H9 (cell line): Measurements from ENCODE around the gene CCT2. TPM values are rescaled to one million over a fixed set of nuclear protein-coding genes. Genes with fewer than 3 reads are reported as not detected.

ENCODE experiments used
- DNase-seq: peaks from one replicate; pipeline ENCODE4 v3.0.0-alpha.2; 2017
- H2AFZ ChIP-seq: one replicate; pipeline ENCODE4 v1.6.1; 2013; ENCODE audit warnings: mild to moderate bottlenecking, low read length, control low read depth, moderate library complexity
- H2AK5ac ChIP-seq: 2 replicates; pipeline ENCODE4 v1.6.1; 2013; ENCODE audit warnings: low read length, control low read depth, mixed read lengths; ENCODE audit not compliant: insufficient read length
- H2BK120ac ChIP-seq: one replicate; pipeline ENCODE4 v1.6.1; 2013; ENCODE audit warnings: low read depth, mild to moderate bottlenecking, low read length, control low read depth, inconsistent platforms; ENCODE audit not compliant: poor library complexity, severe bottlenecking
- H2BK12ac ChIP-seq: 2 replicates; pipeline ENCODE4 v1.6.1; 2013; ENCODE audit warnings: low read length, control low read depth, mixed read lengths, low read depth; ENCODE audit not compliant: insufficient read length
- H2BK15ac ChIP-seq: 2 replicates; pipeline ENCODE4 v1.6.1; 2013; ENCODE audit warnings: low read depth, low read length, control low read depth
- H2BK20ac ChIP-seq: one replicate; pipeline ENCODE4 v1.6.1; 2013; ENCODE audit warnings: low read depth, mild to moderate bottlenecking, low read length, control low read depth, inconsistent platforms; ENCODE audit not compliant: poor library complexity, severe bottlenecking
- H2BK5ac ChIP-seq: 2 replicates; pipeline ENCODE4 v1.6.1; 2013; ENCODE audit warnings: low read length, control low read depth, mixed read lengths; ENCODE audit not compliant: insufficient read length
- H3K14ac ChIP-seq: 2 replicates; pipeline ENCODE4 v1.6.1; 2013; ENCODE audit warnings: low read length, control low read depth; ENCODE audit not compliant: insufficient read depth
- H3K18ac ChIP-seq: 2 replicates; pipeline ENCODE4 v1.6.1; 2013; ENCODE audit warnings: low read depth, mild to moderate bottlenecking, mixed read lengths, low read length, control low read depth; ENCODE audit not compliant: insufficient read length
- H3K23ac ChIP-seq: 2 replicates; pipeline ENCODE4 v1.6.1; 2013; ENCODE audit warnings: low read length, control low read depth, mixed read lengths, low read depth; ENCODE audit not compliant: insufficient read length
- H3K23me2 ChIP-seq: 2 replicates; pipeline ENCODE4 v1.6.1; 2013; ENCODE audit warnings: low read depth, mild to moderate bottlenecking, mixed read lengths, low read length, control low read depth; ENCODE audit not compliant: insufficient read length, poor library complexity, severe bottlenecking
- H3K27ac ChIP-seq: 2 replicates; pipeline ENCODE4 v1.5.1; 2013; ENCODE audit warnings: low read length, control low read depth, mixed read lengths, low read depth; ENCODE audit not compliant: insufficient read length
- H3K27me3 ChIP-seq: 2 replicates; pipeline ENCODE4 v1.6.1; 2013; ENCODE audit warnings: low read length, control low read depth, inconsistent platforms; ENCODE audit not compliant: insufficient read depth
- H3K4ac ChIP-seq: 2 replicates; pipeline ENCODE4 v1.6.1; 2013; ENCODE audit warnings: low read depth, mild to moderate bottlenecking, control low read depth, inconsistent platforms, low read length, moderate library complexity
- H3K4me1 ChIP-seq: 2 replicates; pipeline ENCODE4 v1.6.1; 2013; ENCODE audit warnings: low read length, control low read depth, inconsistent platforms; ENCODE audit not compliant: insufficient read depth
- H3K4me2 ChIP-seq: 2 replicates; pipeline ENCODE4 v1.6.1; 2013; ENCODE audit warnings: low read length, control low read depth, mixed read lengths; ENCODE audit not compliant: insufficient read length, insufficient read depth
- H3K56ac ChIP-seq: 2 replicates; pipeline ENCODE4 v1.6.1; 2013; ENCODE audit warnings: low read depth, mild to moderate bottlenecking, mixed read lengths, low read length, control low read depth; ENCODE audit not compliant: insufficient read length
- H3K79me1 ChIP-seq: 2 replicates; pipeline ENCODE4 v1.6.1; 2013; ENCODE audit warnings: low read depth, mild to moderate bottlenecking, moderate library complexity, low read length, control low read depth, inconsistent platforms; ENCODE audit not compliant: insufficient read depth, poor library complexity, severe bottlenecking
- H3K79me2 ChIP-seq: 2 replicates; pipeline ENCODE4 v1.6.1; 2013; ENCODE audit warnings: low read length, control low read depth, inconsistent platforms; ENCODE audit not compliant: insufficient read depth
- H3K9ac ChIP-seq: 2 replicates; pipeline ENCODE4 v1.6.1; 2013; ENCODE audit warnings: low read length, control low read depth, mixed read lengths; ENCODE audit not compliant: insufficient read length; ENCODE audit errors: extremely low read depth
- H3K9me3 ChIP-seq: one replicate; pipeline ENCODE4 v1.6.1; 2013; ENCODE audit warnings: low read depth, low read length, inconsistent platforms; ENCODE audit not compliant: control insufficient read depth
- H3T11ph ChIP-seq: one replicate; pipeline ENCODE4 v1.6.1; 2013; ENCODE audit warnings: mild to moderate bottlenecking, low read length, control low read depth, inconsistent platforms
- H4K20me1 ChIP-seq: one replicate; pipeline ENCODE4 v1.6.1; 2013; ENCODE audit not compliant: control insufficient read depth, insufficient read length, insufficient read depth
- H4K5ac ChIP-seq: 2 replicates; pipeline ENCODE4 v1.6.1; 2013; ENCODE audit warnings: low read depth, mild to moderate bottlenecking, mixed read lengths, low read length, control low read depth; ENCODE audit not compliant: insufficient read length
- H4K8ac ChIP-seq: replicated peaks from 2 replicates; pipeline ENCODE4 v1.6.1; 2013; ENCODE audit warnings: low read length, control low read depth, mixed read lengths, low read depth; ENCODE audit not compliant: insufficient read length
- H4K91ac ChIP-seq: 2 replicates; pipeline ENCODE4 v1.6.1; 2013; ENCODE audit warnings: low read depth, mild to moderate bottlenecking, moderate library complexity, mixed read lengths, low read length, control low read depth; ENCODE audit not compliant: insufficient read length
- H3K27ac Mint-ChIP-seq, 3 experiments: 2 replicates in 2 of 3; 3 replicates in 1 of 3; pipeline ENCODE4 v1.8.0; 2020 to 2021; ENCODE audit warnings: mixed read lengths in 3 of 3, mild to moderate bottlenecking in 1 of 3, moderate library complexity in 1 of 3
- H3K27me3 Mint-ChIP-seq: 2 replicates; pipeline ENCODE4 v1.8.0; 2021; ENCODE audit warnings: low read depth, mild to moderate bottlenecking, moderate library complexity, mixed read lengths
- H3K36me3 Mint-ChIP-seq, 3 experiments: 2 replicates in 2 of 3; 3 replicates in 1 of 3; pipeline ENCODE4 v1.8.0; 2020 to 2021; ENCODE audit warnings: low read depth in 3 of 3, mixed read lengths in 3 of 3; ENCODE audit not compliant: insufficient read depth in 1 of 3
- H3K4me1 Mint-ChIP-seq, 2 experiments: 2 replicates each; pipeline ENCODE4 v1.8.0; 2020; ENCODE audit warnings: mixed read lengths in 2 of 2
- H3K4me3 Mint-ChIP-seq, 2 experiments: 2 replicates in 1 of 2; 3 replicates in 1 of 2; pipeline ENCODE4 v1.8.0; 2020 to 2021; ENCODE audit warnings: mild to moderate bottlenecking in 2 of 2, mixed read lengths in 2 of 2, moderate library complexity in 1 of 2
- H3K9me3 Mint-ChIP-seq, 2 experiments: 2 replicates in 1 of 2; 3 replicates in 1 of 2; pipeline ENCODE4 v1.8.0; 2020; ENCODE audit warnings: mild to moderate bottlenecking in 2 of 2, mixed read lengths in 2 of 2, moderate library complexity in 1 of 2
- WGBS: extraction: QIAGEN DNeasy Blood & Tissue Kit; methylation state at CpG from one replicate; pipeline ENCODE4 v1.1.7; 2013; ENCODE audit warnings: missing lambda C conversion rate, low lambda C conversion rate, mixed read lengths; ENCODE audit not compliant: insufficient read length; ENCODE audit errors: extremely low coverage; 5-methylcytosine and 5-hydroxymethylcytosine counted together
- total RNA-seq: library from RNA; stranded (reverse); gene quantifications from 2 replicates; pipeline ENCODE4 v1.2.1, GENCODE V29; 2021
- TF ChIP-seq, protein P1 (sequence below): fragments of 200-600 bp; sonication (generic); conservative IDR thresholded peaks from 3 replicates; pipeline ENCODE4 v1.8.0; 2021; ENCODE audit warnings: antibody characterized with exemption, mild to moderate bottlenecking

CCT2 gene
- total RNA-seq, 1 experiment from 2014 or later, result 405 TPM

DNA sequence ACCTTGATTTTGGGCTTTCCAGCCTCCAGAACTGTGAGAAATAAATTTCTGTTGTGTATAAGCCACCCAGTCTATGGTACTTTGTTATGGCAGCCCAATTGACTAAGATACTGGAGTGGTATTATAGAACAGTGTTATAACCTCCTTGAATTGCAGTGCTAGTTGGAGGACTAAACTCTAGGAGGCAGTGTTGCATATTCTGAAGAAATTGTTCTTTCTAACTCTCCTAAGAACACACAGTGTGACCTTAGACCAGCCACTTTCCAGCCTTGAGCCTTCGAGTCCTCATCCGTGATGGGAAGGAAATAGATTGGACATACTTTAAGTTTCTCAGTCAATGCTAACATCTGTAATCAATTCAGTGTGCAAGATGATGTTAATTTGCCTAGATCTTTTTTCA lies 47.8 kb downstream of the CCT2 start:
- TF ChIP-seq, protein P1, sequence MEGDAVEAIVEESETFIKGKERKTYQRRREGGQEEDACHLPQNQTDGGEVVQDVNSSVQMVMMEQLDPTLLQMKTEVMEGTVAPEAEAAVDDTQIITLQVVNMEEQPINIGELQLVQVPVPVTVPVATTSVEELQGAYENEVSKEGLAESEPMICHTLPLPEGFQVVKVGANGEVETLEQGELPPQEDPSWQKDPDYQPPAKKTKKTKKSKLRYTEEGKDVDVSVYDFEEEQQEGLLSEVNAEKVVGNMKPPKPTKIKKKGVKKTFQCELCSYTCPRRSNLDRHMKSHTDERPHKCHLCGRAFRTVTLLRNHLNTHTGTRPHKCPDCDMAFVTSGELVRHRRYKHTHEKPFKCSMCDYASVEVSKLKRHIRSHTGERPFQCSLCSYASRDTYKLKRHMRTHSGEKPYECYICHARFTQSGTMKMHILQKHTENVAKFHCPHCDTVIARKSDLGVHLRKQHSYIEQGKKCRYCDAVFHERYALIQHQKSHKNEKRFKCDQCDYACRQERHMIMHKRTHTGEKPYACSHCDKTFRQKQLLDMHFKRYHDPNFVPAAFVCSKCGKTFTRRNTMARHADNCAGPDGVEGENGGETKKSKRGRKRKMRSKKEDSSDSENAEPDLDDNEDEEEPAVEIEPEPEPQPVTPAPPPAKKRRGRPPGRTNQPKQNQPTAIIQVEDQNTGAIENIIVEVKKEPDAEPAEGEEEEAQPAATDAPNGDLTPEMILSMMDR, result peak; percentile 63
- Mint-ChIP-seq H3K27me3 (no peaks in the 10 kb centered on the region), H3K27ac (no peak overlapping the region), H3K36me3 (no peaks in the 10 kb centered on the region), H3K4me1 (peaks cover 7% of the 10 kb centered on the region in 2 experiments), H3K4me3 (no peak overlapping the region), H3K9me3 (no peaks in the 10 kb centered on the region; a peak in 1 of 5 replicates)
- Histone ChIP-seq H2AK5ac (no peak overlapping the region), H2BK15ac (no peak overlapping the region), H3K9ac (no peak overlapping the region), H3K18ac (no peak overlapping the region), H4K8ac (no peak overlapping the region), H3K27me3 (no peaks in the 10 kb centered on the region), H3K4me1 (no peaks in the 10 kb centered on the region; the same call in 1 of the 2 replicates), H3K23ac (no peak overlapping the region), H3K79me1 (no peaks in the 10 kb centered on the region), H3K27ac (no peak overlapping the region), H2BK12ac (no peak overlapping the region), H3K79me2 (no peaks in the 10 kb centered on the region), H3K23me2 (no peaks in the 10 kb centered on the region), H3T11ph (no peak overlapping the region), H3K9me3 (no peaks in the 10 kb centered on the region), H3K14ac (no peak overlapping the region), H2BK20ac (no peak overlapping the region), H2BK120ac (no peak overlapping the region), H4K5ac (no peak overlapping the region), H3K4ac (no peak overlapping the region), H3K56ac (no peak overlapping the region), H4K20me1 (no peaks in the 10 kb centered on the region), H4K91ac (no peak overlapping the region), H2AFZ (no peak overlapping the region), H2BK5ac (no peak overlapping the region), H3K4me2 (no peak overlapping the region)
- DNase-seq, result no peak
- no CpG with 5 or more reads among the region's 2 CpGs for WGBS
